ENCODE results near the gene EMID1.

EMID1 gene

GRCh38 chr22:29158546-29158945 is 47.1 kb upstream of the EMID1 start:
- Histone ChIP-seq H3K4me1 (ENCODE audit: insufficient read depth, poor library complexity, severe bottlenecking) (no peaks in the 10 kb centered on the region), H3K4me3 (ENCODE audit: severe bottlenecking) (no peak overlapping the region), H3K27ac (ENCODE audit: poor library complexity, severe bottlenecking) (no peak overlapping the region), H3K9me3 (ENCODE audit: severe bottlenecking) (no peaks in the 10 kb centered on the region), H3K36me3 (ENCODE audit: low read depth) (no peaks in the 10 kb centered on the region), H3K27me3 (ENCODE audit: insufficient read depth, poor library complexity, severe bottlenecking) (no peaks in the 10 kb centered on the region)
- TF ChIP-seq, protein P1, sequence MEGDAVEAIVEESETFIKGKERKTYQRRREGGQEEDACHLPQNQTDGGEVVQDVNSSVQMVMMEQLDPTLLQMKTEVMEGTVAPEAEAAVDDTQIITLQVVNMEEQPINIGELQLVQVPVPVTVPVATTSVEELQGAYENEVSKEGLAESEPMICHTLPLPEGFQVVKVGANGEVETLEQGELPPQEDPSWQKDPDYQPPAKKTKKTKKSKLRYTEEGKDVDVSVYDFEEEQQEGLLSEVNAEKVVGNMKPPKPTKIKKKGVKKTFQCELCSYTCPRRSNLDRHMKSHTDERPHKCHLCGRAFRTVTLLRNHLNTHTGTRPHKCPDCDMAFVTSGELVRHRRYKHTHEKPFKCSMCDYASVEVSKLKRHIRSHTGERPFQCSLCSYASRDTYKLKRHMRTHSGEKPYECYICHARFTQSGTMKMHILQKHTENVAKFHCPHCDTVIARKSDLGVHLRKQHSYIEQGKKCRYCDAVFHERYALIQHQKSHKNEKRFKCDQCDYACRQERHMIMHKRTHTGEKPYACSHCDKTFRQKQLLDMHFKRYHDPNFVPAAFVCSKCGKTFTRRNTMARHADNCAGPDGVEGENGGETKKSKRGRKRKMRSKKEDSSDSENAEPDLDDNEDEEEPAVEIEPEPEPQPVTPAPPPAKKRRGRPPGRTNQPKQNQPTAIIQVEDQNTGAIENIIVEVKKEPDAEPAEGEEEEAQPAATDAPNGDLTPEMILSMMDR (IDR thresholded peaks at IDR 0.05; ENCODE audit: poor library complexity, severe bottlenecking), result no peak
- ATAC-seq (ENCODE audit: low read depth) (no peak), DNase-seq (ENCODE audit: low spot score) (no peak)

GRCh38 chr22:29163808-29164207 is 41.9 kb upstream of the EMID1 start:
- Histone ChIP-seq H3K4me3 (ENCODE audit: severe bottlenecking) (no peak overlapping the region), H3K4me1 (ENCODE audit: insufficient read depth, poor library complexity, severe bottlenecking) (no peaks in the 10 kb centered on the region), H3K36me3 (ENCODE audit: low read depth) (no peaks in the 10 kb centered on the region), H3K9me3 (ENCODE audit: severe bottlenecking) (no peaks in the 10 kb centered on the region), H3K27ac (ENCODE audit: poor library complexity, severe bottlenecking) (no peak overlapping the region), H3K27me3 (ENCODE audit: insufficient read depth, poor library complexity, severe bottlenecking) (no peaks in the 10 kb centered on the region)
- DNase-seq (ENCODE audit: low spot score) (no peak), ATAC-seq (ENCODE audit: low read depth) (no peak)
- TF ChIP-seq, protein P1 (IDR thresholded peaks at IDR 0.05; ENCODE audit: poor library complexity, severe bottlenecking), result no peak

GRCh38 chr22:29165321-29166060 is 40.2 kb upstream of the EMID1 start:
- Histone ChIP-seq H3K27me3 (ENCODE audit: insufficient read depth, poor library complexity, severe bottlenecking) (no peaks in the 10 kb centered on the region), H3K9me3 (ENCODE audit: severe bottlenecking) (no peaks in the 10 kb centered on the region), H3K36me3 (ENCODE audit: low read depth) (no peaks in the 10 kb centered on the region), H3K4me1 (ENCODE audit: insufficient read depth, poor library complexity, severe bottlenecking) (no peaks in the 10 kb centered on the region), H3K4me3 (ENCODE audit: severe bottlenecking) (no peak overlapping the region), H3K27ac (ENCODE audit: poor library complexity, severe bottlenecking) (no peak overlapping the region)
- no peak for ATAC-seq (ENCODE audit: low read depth)
- TF ChIP-seq, protein P1 (IDR thresholded peaks at IDR 0.05; ENCODE audit: poor library complexity, severe bottlenecking), result no peak
- no peak for DNase-seq (ENCODE audit: low spot score)

- H3K4me3 ChIP-seq (ENCODE audit: severe bottlenecking), result no peak overlapping the region
- H3K27me3 ChIP-seq (ENCODE audit: insufficient read depth, poor library complexity, severe bottlenecking), result no peaks in the 10 kb centered on the region
- DNase-seq (ENCODE audit: low spot score) (no peak), ATAC-seq (ENCODE audit: low read depth) (no peak)
- H3K27ac ChIP-seq (ENCODE audit: poor library complexity, severe bottlenecking), result no peak overlapping the region
- no peaks in the 10 kb centered on the region for H3K4me1 ChIP-seq (ENCODE audit: insufficient read depth, poor library complexity, severe bottlenecking)
- TF ChIP-seq, protein P1 (IDR thresholded peaks at IDR 0.05; ENCODE audit: poor library complexity, severe bottlenecking), result no peak
- H3K9me3 ChIP-seq (ENCODE audit: severe bottlenecking), result no peaks in the 10 kb centered on the region
- no peaks in the 10 kb centered on the region for H3K36me3 ChIP-seq (ENCODE audit: low read depth)
These were observed 39.5 kb upstream of the EMID1 start for GRCh38 chr22:29166180-29166579.

Measured in RWPE2 (cell line).